Keratinocyte (primary cell): ENCODE measurements around the gene PPP2R5C.

Experiments
- EZH2 ChIP-seq: IDR thresholded peaks from one replicate; pipeline ENCODE4 v1.6.1; 2012; ENCODE audit warnings: inconsistent platforms, mild to moderate bottlenecking, low read length, moderate library complexity
- TF ChIP-seq, protein P1 (sequence below), 3 experiments: IDR thresholded peaks in 1 of 3; conservative IDR thresholded peaks in 1 of 3; optimal IDR thresholded peaks in 1 of 3; 2 replicates in 2 of 3; 3 replicates in 1 of 3; pipeline versions ENCODE3 to v1.5.1; 2011; ENCODE audit warnings: low read length in 3 of 3, mild to moderate bottlenecking in 3 of 3, moderate library complexity in 2 of 3, control low read depth in 1 of 3, inconsistent platforms in 1 of 3; ENCODE audit not compliant: insufficient read depth in 2 of 3; ENCODE audit errors: extremely low read depth in 1 of 3

- TF ChIP-seq, protein P1, sequence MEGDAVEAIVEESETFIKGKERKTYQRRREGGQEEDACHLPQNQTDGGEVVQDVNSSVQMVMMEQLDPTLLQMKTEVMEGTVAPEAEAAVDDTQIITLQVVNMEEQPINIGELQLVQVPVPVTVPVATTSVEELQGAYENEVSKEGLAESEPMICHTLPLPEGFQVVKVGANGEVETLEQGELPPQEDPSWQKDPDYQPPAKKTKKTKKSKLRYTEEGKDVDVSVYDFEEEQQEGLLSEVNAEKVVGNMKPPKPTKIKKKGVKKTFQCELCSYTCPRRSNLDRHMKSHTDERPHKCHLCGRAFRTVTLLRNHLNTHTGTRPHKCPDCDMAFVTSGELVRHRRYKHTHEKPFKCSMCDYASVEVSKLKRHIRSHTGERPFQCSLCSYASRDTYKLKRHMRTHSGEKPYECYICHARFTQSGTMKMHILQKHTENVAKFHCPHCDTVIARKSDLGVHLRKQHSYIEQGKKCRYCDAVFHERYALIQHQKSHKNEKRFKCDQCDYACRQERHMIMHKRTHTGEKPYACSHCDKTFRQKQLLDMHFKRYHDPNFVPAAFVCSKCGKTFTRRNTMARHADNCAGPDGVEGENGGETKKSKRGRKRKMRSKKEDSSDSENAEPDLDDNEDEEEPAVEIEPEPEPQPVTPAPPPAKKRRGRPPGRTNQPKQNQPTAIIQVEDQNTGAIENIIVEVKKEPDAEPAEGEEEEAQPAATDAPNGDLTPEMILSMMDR (optimal IDR thresholded peaks at IDR 0.05 in 1 of 3, IDR thresholded peaks at IDR 0.05 in 1 of 3, conservative IDR thresholded peaks at IDR 0.05 in 1 of 3; ENCODE audit: extremely low read depth in 1 of 3, insufficient read depth in 2 of 3, low read length in 3 of 3): no peak
- TF ChIP-seq EZH2: no peak
Measured at GRCh38 chr14:101905614-101906013, 144.1 kb downstream of the PPP2R5C start.
